Rectal smooth muscle tissue (tissue), 1 donor: Measurements from ENCODE around the gene CCDC13.
A peak's percentile ranks its signal among the peaks of the same experiment; 100 is the strongest.

Experiments
- H3K27ac ChIP-seq: one replicate; pipeline ENCODE4 v1.7.0; 2013; ENCODE audit warnings: low read depth, low read length, inconsistent platforms
- H3K27me3 ChIP-seq: one replicate; pipeline ENCODE4 v1.7.0; 2013; ENCODE audit warnings: low read length; ENCODE audit not compliant: control insufficient read depth, insufficient read depth
- H3K36me3 ChIP-seq: one replicate; pipeline ENCODE4 v1.7.0; 2013; ENCODE audit warnings: low read length; ENCODE audit not compliant: control insufficient read depth, insufficient read depth
- H3K4me1 ChIP-seq: one replicate; pipeline ENCODE4 v1.7.0; 2013; ENCODE audit warnings: low read length; ENCODE audit not compliant: control insufficient read depth, insufficient read depth
- H3K4me3 ChIP-seq: one replicate; pipeline ENCODE4 v1.7.0; 2013; ENCODE audit warnings: low read length
- H3K9ac ChIP-seq: one replicate; pipeline ENCODE4 v1.7.0; 2013; ENCODE audit warnings: low read length

Gene CCDC13

DNA sequence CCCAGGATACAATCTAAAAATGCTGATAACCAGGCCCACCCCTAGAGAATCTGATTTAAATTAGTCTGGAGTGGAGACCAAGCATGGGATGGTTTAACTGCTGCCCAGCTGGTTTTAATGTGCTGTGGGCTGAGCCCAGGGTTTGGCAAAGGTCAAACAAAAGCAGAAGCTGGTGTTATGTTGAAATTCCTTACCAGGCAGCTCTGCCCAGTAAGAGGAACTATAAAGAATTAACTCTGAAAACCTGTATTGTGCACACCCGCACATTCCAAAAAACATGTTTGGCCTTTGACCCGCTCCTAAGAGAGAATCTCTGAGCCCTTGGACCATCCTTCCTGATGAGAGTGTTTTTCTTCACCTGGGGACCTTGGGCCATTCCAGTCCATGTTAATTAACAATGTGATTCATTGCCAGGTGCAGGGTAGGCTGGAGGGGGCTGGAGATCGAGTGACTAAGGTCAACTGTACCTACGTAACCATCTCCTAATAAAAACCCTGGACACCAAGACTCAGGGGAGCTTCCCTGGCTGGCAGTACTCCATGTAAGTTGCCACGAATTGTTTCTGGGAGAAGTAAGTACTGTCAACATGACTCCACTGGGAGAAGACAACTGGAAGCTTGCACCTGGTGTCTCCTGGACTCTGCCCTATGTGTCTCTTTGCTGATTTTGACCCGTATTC lies 10.9 kb downstream of the CCDC13 start:
- H3K4me3 ChIP-seq = no peak overlapping the region
- H3K9ac ChIP-seq = no peak overlapping the region
- no peaks in the 10 kb centered on the region for H3K27me3 ChIP-seq
- H3K27ac ChIP-seq = no peak overlapping the region
- peaks cover 2% of the 10 kb centered on the region for H3K4me1 ChIP-seq
- no peaks in the 10 kb centered on the region for H3K36me3 ChIP-seq

DNA sequence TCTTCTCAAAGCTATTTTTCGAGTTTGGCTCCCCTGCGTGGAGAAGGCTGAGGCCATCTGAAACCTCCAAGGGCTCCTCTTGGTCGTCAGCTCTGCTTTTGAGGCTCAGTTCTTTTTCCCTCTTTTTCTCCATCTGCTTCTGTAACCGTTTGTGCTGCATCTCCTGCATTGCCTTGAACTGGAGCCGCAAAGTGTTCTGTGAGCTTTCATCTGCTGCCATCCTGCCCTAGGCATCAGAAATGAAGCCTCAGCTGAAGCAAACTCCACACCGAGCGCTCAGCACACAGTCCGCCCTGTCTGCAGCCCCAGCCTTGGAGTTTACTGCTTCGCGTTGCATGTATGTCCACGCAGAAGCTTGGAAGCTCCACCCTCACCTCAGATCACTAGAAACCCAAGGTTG lies 14.9 kb downstream of the CCDC13 start:
- no peaks in the 10 kb centered on the region for H3K27me3 ChIP-seq
- peaks cover 2% of the 10 kb centered on the region for H3K4me1 ChIP-seq
- H3K9ac ChIP-seq = no peak overlapping the region
- no peaks in the 10 kb centered on the region for H3K36me3 ChIP-seq
- no peak overlapping the region for H3K27ac ChIP-seq
- H3K4me3 ChIP-seq = no peak overlapping the region

DNA sequence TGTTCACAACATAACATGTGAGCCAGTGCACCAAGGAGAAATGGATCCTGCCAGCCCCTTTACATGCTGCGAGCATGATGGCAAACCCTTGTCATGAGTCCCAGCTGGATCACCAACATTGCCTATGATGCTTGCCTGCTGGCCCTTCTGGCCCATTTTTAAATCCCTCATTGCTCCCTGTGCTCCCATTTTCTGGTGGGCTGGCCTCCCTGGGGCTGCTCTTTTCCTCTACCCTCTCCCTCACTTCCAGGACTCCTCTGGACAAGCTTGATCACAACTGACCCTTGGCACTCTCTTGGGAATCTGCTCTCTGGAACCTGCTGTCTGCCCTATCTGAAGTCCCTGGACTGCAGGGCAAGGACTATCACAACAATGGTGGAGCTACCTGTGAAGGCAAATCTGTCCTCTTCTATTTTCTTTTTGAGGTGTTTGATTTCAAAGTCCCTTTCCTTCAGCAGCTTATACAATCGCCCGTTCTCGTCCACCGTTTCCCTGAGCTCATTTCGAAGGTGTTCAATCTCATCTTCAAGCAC lies 16.3 kb downstream of the CCDC13 start:
- no peak overlapping the region for H3K27ac ChIP-seq

DNA sequence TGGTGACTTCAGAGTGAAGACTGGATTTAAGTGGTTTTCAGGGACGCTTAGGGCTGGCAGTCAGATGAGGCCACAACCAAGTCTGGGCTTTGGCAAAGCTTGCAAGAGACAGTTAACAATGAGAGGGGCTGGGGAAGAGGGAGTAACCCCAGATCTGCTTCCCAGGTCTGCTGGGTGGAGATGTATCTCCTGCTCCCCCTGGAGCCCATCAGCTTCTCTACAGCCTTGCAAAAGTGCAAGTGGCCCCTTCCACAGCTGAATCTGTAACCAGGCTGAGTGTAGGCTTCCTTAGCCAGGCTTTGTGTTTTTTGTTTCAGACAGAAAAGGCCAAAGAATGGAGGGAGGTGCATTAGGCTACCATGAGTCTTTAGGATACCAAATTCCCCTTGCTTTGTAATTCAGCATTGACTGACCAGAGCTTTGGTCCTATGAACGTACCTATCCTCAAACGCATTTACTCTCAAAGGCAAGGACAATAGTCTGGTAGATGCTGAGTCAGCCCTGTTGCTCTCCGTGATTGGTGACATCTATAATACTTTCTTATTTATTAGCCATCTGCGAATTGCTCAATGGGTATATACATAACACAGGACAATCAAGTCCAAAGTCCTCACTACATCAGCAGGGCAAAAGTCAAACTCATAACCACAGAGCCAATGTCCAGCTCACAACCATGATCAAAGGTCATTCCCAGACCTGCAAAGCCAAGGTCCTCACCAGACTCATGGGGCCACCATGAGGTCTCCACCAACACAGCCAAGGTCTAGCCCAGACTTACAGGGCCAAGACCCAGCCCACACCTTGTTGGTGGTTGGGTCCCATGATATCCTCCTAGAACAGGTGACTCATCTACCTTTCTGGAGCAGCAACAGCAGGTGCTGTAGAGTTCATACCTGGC lies 17.1 kb downstream of the CCDC13 start:
- Histone ChIP-seq H3K4me3 (no peak overlapping the region), H3K9ac (no peak overlapping the region), H3K27ac (no peak overlapping the region), H3K4me1 (no peaks in the 10 kb centered on the region), H3K27me3 (no peaks in the 10 kb centered on the region), H3K36me3 (no peaks in the 10 kb centered on the region)

More for the DNA sequence above, 16.3 kb downstream of the CCDC13 start:
- H3K36me3 ChIP-seq = no peaks in the 10 kb centered on the region
- no peak overlapping the region for H3K4me3 ChIP-seq
- H3K9ac ChIP-seq = no peak overlapping the region
- no peaks in the 10 kb centered on the region for H3K27me3 ChIP-seq
- H3K4me1 ChIP-seq = no peaks in the 10 kb centered on the region

DNA sequence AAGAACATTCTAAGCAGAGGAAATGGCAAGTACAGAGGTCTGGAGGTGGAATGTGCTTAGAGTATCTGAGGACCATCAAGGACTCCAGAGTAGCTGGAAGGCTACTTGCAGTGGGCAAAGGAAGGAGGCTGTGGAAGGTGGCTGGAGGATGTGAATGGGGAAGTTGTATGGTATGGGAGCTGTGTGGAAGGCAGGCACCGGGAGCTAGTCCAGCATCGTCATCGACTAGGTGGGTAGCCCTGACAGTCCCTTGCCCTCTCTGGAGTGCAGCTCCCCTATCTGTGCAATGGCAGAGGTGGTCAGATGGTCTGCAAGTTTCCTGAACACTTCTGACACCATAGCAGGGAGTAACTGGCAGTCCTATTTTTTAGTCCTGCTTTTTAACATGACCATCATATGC lies 19.3 kb downstream of the CCDC13 start:
- Histone ChIP-seq H3K27ac (no peak overlapping the region), H3K4me3 (no peak overlapping the region), H3K9ac (no peak overlapping the region), H3K27me3 (no peaks in the 10 kb centered on the region), H3K36me3 (no peaks in the 10 kb centered on the region), H3K4me1 (peaks cover 9% of the 10 kb centered on the region)

DNA sequence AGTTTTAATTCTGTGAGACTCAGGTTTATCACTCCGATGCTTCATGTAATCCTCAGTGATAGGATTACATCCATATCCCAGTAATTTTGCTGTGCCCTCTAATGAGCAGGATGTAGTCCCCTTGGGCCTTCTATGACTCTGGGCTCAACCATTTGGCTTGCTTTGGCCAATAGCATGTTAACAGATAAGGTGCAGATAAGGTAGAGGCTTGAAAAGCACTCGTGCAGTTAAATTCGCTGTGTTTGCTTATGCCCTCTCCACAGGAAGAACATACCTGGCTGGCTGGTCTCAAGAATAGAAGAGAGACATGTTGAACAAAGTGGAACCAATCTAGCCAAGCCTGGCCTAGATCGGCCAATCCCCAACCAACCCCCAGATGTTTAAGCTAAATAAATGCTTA lies 20.1 kb downstream of the CCDC13 start:
- Histone ChIP-seq H3K4me1 (peaks cover 14% of the 10 kb centered on the region), H3K4me3 (no peak overlapping the region), H3K27ac (no peak overlapping the region), H3K9ac (no peak overlapping the region), H3K27me3 (no peaks in the 10 kb centered on the region), H3K36me3 (no peaks in the 10 kb centered on the region)

DNA sequence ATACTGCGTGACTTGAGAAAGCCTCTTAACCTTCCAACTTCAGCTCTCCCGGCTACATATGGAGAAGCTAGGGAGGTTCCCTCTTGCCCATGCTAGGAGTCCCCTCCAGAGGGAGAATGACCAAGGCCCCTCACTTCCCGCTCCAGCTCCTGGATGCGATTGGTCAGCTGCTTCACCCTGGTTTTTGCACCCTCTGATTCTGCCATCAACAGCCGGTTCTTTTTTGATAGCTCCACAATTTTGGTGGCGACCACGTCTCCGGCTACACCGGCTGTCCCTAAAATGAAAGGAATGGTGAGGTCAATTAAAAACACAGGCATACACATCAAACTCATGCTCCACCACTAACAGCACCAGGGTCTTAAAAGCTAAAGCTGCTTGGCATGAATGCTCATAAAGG lies 20.6 kb downstream of the CCDC13 start:
- Histone ChIP-seq H3K9ac (no peak overlapping the region), H3K27me3 (no peaks in the 10 kb centered on the region), H3K4me1 (peaks cover 14% of the 10 kb centered on the region), H3K4me3 (no peak overlapping the region), H3K27ac (no peak overlapping the region), H3K36me3 (no peaks in the 10 kb centered on the region)

DNA sequence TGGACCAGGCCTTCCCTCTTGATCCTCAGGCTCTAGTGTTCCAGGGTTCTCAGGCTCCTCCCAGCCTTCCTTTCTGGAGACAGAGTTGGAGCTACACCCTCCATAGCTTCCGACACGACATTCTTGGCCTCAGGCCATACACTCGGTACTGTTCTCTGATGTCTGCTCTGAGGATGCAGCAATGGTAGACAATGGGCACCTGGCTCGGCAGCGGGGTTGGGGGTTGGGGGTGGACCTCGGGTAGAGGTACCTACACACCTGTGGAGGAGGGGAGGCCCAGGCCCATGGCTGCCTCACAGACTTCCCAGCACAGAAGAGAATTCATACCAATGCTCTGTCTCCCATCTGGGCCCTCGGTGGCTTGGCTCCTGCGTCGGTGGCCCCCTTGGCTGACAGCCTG lies 21.4 kb downstream of the CCDC13 start:
- Histone ChIP-seq H3K4me1 (peaks cover 22% of the 10 kb centered on the region), H3K4me3 (no peak overlapping the region), H3K9ac (no peak overlapping the region), H3K27me3 (no peaks in the 10 kb centered on the region), H3K27ac (no peak overlapping the region), H3K36me3 (no peaks in the 10 kb centered on the region)

DNA sequence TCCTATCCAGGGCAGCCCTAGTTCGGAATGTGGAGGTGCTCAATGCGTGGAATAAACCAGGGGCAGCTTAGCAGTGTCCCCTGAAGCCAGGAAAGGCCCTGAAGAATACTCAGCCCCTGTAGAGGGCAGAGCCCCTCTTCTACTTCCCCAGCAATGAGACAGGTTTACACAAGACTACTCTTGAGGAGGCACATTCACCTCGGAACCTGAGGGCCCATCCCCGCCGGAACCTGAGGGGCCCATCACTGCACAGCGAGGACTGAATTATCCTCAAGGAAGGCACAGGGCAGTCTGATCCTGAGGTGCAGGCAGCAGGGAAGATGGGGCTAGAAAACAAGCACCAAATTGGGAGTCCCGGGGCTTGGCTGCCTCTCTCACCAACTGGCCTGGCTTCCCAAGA lies 22.2 kb downstream of the CCDC13 start:
- Histone ChIP-seq H3K9ac (no peak overlapping the region), H3K27ac (no peak overlapping the region), H3K4me1 (peaks cover 29% of the 10 kb centered on the region)

DNA sequence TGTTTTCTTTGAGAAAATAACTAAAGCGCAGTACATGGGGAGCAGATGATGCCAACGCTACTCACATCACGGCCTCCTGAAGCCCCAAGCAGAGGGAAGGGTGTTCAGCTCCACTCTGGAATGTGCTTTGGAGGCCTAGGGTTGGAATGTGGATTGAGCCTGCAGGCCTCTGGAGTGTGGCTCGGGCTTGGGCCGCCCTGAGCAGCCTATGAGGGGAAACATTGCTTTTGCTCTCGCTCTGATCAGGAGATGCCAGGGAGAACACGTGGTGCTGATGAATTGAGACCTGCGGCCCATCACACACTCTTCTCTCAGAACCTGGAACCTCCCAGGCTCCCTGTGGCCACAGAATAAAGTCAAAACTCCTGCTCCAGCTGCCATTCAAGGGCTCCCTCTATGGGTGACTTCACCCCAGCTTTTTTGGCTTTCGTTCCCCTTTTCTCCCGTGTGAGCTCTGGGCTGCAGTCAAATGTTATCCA lies 23.3 kb downstream of the CCDC13 start:
- H3K27ac ChIP-seq = peak overlapping the region; percentile 77
- H3K9ac ChIP-seq = no peak overlapping the region
- H3K4me1 ChIP-seq = peaks cover 37% of the 10 kb centered on the region

More for the DNA sequence above, 22.2 kb downstream of the CCDC13 start:
- no peaks in the 10 kb centered on the region for H3K36me3 ChIP-seq
- H3K27me3 ChIP-seq = no peaks in the 10 kb centered on the region
- H3K4me3 ChIP-seq = no peak overlapping the region

DNA sequence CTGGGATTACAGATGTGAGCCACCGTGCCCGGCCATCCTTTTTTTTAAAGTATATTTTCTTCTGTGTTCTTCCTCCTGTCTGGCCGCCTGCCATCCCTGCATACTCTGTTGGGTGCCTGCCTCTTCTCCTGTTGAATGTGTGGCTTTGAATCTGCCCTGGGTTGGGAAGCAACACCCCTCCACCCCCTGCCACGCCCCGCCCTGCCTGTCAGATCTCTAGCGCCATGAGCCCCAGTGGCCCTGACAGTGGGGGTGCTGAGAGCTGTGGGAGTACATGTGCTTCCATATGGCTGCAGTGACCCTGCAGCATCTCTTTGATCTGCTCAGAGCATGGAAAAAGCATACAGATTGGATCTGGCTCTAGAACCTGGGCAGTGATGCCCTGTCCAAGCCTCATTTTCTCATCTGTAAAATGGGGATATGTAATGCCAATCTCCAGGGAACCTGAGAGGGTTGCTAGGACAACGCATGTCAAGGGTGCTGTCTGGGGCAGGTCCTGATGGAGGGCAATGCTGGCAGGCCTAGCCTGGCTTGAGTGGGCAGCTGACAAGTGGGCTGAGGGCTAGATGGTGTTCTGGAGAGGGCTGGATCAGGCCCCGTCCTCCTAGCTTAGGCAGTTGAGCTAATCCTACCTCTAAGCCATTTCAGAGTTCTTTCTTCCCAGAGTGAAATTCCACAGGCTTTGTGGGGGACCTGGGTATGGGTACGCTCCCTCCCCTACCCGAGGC lies 23.9 kb downstream of the CCDC13 start:
- Histone ChIP-seq H3K27ac (peak overlapping the region; percentile 93), H3K4me1 (peaks cover 39% of the 10 kb centered on the region), H3K4me3 (no peak overlapping the region), H3K27me3 (no peaks in the 10 kb centered on the region), H3K9ac (no peak overlapping the region), H3K36me3 (no peaks in the 10 kb centered on the region)

More for the DNA sequence above, 23.3 kb downstream of the CCDC13 start:
- no peak overlapping the region for H3K4me3 ChIP-seq
- H3K27me3 ChIP-seq = no peaks in the 10 kb centered on the region
- H3K36me3 ChIP-seq = no peaks in the 10 kb centered on the region

DNA sequence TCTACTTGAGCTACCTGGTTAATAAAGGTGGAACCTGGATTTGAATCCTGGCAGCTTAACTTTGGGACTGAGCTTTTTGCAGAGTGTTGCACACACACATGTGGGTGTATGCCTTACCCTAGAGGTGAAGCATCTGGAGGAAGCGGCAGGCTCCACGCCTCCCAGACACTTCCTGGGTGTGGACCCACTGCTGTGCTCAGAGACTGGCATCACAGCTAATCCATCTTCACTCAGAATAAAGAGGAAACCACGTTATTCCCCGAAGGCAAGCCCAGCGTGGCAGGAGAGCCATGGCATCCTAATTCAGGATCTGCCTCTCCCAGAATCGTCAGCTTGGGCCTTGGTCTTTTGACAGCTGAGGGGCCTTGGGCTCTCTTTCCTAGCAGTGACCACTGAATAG lies 25.5 kb downstream of the CCDC13 start:
- no peak overlapping the region for H3K9ac ChIP-seq
- no peaks in the 10 kb centered on the region for H3K36me3 ChIP-seq

More for the DNA sequence above, 25.5 kb downstream of the CCDC13 start:
- Histone ChIP-seq H3K4me3 (no peak overlapping the region), H3K27me3 (no peaks in the 10 kb centered on the region), H3K27ac (peak overlapping the region; percentile 93), H3K4me1 (peaks cover 39% of the 10 kb centered on the region)
